ENCODE results near the gene DSCAML1.

DSCAML1 gene

DNA sequence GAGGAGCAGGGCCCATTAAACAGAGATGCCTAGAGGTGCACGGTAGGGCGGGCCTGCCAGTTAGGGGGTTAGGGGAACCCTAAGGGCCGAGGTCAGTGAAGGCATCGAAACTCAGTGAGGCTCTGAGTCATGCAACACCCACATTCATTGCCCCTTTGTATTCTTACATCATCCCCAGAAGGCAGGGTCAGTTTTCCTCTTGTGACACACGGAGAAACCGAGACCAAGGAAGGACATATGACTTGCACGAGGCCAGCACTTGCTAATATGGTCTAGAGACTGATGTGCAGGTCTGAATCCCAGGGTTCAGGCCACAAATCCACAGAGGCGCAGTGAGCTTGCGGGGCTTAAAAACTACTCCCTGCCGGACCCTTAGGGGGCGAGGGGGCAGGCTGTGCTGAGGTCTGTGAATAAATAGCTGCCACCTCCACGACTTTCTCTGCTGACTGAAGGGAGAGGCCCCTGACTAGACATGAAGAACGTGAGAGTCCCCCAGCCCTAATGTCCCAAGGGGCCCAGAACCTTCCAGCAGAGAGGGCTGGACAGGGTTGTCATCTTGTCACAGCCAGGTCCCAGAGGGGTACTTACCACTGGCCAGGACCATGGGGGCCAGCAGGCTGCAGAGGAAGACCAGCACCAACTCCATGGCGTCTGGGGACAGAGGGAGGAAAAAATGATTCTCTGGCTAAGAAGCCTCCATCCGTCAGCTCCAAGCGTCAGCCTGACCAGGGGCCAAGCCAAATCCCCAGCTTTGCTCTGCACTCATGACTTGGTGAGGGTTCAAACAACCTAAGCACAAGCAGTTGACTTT lies 45.3 kb upstream of the DSCAML1 start:
- TF ChIP-seq ZNF70 (CRISPR knock-in tag; IDR thresholded peaks at IDR 0.05), result no peak
- no peak for TF ChIP-seq PPARA (CRISPR knock-in tag; IDR thresholded peaks at IDR 0.05; ENCODE audit: borderline replicate concordance)
- no peak for TF ChIP-seq ZC3H10 (CRISPR knock-in tag; IDR thresholded peaks at IDR 0.05)
- no peak for TF ChIP-seq ZNF8 (CRISPR knock-in tag; IDR thresholded peaks at IDR 0.05)
- TF ChIP-seq, protein P1, sequence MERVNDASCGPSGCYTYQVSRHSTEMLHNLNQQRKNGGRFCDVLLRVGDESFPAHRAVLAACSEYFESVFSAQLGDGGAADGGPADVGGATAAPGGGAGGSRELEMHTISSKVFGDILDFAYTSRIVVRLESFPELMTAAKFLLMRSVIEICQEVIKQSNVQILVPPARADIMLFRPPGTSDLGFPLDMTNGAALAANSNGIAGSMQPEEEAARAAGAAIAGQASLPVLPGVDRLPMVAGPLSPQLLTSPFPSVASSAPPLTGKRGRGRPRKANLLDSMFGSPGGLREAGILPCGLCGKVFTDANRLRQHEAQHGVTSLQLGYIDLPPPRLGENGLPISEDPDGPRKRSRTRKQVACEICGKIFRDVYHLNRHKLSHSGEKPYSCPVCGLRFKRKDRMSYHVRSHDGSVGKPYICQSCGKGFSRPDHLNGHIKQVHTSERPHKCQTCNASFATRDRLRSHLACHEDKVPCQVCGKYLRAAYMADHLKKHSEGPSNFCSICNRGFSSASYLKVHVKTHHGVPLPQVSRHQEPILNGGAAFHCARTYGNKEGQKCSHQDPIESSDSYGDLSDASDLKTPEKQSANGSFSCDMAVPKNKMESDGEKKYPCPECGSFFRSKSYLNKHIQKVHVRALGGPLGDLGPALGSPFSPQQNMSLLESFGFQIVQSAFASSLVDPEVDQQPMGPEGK (CRISPR knock-in tag; IDR thresholded peaks at IDR 0.05; ENCODE audit: borderline replicate concordance), result no peak
- no peak for TF ChIP-seq OSR1 (CRISPR knock-in tag; IDR thresholded peaks at IDR 0.05)
- no peak for TF ChIP-seq CSDC2 (CRISPR knock-in tag; IDR thresholded peaks at IDR 0.05)
- no peak for TF ChIP-seq ARNTL (CRISPR knock-in tag; IDR thresholded peaks at IDR 0.05; ENCODE audit: borderline replicate concordance, low read depth)
- TF ChIP-seq RARB (CRISPR knock-in tag; IDR thresholded peaks at IDR 0.05), result no peak
- TF ChIP-seq, protein P2, sequence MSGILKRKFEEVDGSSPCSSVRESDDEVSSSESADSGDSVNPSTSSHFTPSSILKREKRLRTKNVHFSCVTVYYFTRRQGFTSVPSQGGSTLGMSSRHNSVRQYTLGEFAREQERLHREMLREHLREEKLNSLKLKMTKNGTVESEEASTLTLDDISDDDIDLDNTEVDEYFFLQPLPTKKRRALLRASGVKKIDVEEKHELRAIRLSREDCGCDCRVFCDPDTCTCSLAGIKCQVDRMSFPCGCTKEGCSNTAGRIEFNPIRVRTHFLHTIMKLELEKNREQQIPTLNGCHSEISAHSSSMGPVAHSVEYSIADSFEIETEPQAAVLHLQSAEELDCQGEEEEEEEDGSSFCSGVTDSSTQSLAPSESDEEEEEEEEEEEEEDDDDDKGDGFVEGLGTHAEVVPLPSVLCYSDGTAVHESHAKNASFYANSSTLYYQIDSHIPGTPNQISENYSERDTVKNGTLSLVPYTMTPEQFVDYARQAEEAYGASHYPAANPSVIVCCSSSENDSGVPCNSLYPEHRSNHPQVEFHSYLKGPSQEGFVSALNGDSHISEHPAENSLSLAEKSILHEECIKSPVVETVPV (CRISPR knock-in tag; IDR thresholded peaks at IDR 0.05), result no peak
- no peak for TF ChIP-seq ZFP3 (CRISPR knock-in tag; IDR thresholded peaks at IDR 0.05)
- no peak for TF ChIP-seq GLIS3 (CRISPR knock-in tag; IDR thresholded peaks at IDR 0.05)
- TF ChIP-seq, protein P3, sequence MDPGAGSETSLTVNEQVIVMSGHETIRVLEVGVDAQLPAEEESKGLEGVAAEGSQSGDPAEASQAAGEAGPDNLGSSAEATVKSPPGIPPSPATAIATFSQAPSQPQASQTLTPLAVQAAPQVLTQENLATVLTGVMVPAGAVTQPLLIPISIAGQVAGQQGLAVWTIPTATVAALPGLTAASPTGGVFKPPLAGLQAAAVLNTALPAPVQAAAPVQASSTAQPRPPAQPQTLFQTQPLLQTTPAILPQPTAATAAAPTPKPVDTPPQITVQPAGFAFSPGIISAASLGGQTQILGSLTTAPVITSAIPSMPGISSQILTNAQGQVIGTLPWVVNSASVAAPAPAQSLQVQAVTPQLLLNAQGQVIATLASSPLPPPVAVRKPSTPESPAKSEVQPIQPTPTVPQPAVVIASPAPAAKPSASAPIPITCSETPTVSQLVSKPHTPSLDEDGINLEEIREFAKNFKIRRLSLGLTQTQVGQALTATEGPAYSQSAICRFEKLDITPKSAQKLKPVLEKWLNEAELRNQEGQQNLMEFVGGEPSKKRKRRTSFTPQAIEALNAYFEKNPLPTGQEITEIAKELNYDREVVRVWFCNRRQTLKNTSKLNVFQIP (CRISPR knock-in tag; IDR thresholded peaks at IDR 0.05; ENCODE audit: borderline replicate concordance, low read depth), result no peak
- no peak for ATAC-seq

DNA sequence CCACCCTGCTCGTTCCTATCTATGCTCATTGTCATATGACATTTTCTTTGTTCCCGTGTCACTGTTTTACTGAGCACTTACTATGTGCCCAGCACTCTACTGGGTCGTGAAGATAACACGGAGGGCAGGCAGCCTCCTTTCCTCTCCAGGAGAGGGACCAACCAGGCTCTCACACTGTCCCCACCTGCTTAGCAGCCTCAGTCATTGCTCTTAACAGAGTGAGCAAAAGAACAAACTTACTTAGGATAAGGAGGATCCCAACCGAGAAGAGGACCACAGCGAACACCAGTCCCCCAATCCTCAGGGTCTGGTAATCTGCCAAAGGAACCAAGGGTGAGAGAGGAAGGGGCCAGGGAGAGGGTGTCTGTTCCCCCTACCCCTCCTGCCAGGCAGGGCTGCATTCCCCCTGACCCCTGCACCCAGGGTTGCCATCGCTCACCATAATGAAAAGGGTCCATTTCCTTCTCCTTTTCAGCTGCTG lies 44.6 kb upstream of the DSCAML1 start:
- no peak for TF ChIP-seq TOX (CRISPR knock-in tag; IDR thresholded peaks at IDR 0.05; ENCODE audit: borderline replicate concordance)
- no peak for TF ChIP-seq CSDC2 (CRISPR knock-in tag; IDR thresholded peaks at IDR 0.05)
- TF ChIP-seq ZFP30 (CRISPR knock-in tag; IDR thresholded peaks at IDR 0.05), result no peak
- no peak for TF ChIP-seq ZNF70 (CRISPR knock-in tag; IDR thresholded peaks at IDR 0.05)
- TF ChIP-seq, protein P3 (CRISPR knock-in tag; IDR thresholded peaks at IDR 0.05; ENCODE audit: borderline replicate concordance, low read depth), result no peak
- TF ChIP-seq RARB (CRISPR knock-in tag; IDR thresholded peaks at IDR 0.05), result no peak
- TF ChIP-seq, protein P2 (CRISPR knock-in tag; IDR thresholded peaks at IDR 0.05), result no peak
- TF ChIP-seq ZNF8 (CRISPR knock-in tag; IDR thresholded peaks at IDR 0.05), result no peak
- TF ChIP-seq, protein P4, sequence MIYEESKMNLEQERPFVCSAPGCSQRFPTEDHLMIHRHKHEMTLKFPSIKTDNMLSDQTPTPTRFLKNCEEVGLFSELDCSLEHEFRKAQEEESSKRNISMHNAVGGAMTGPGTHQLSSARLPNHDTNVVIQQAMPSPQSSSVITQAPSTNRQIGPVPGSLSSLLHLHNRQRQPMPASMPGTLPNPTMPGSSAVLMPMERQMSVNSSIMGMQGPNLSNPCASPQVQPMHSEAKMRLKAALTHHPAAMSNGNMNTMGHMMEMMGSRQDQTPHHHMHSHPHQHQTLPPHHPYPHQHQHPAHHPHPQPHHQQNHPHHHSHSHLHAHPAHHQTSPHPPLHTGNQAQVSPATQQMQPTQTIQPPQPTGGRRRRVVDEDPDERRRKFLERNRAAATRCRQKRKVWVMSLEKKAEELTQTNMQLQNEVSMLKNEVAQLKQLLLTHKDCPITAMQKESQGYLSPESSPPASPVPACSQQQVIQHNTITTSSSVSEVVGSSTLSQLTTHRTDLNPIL (CRISPR knock-in tag; IDR thresholded peaks at IDR 0.05; ENCODE audit: low read depth), result no peak
- TF ChIP-seq BACH2 (CRISPR knock-in tag; IDR thresholded peaks at IDR 0.05; ENCODE audit: borderline replicate concordance), result no peak
- TF ChIP-seq TCF4 (CRISPR knock-in tag; IDR thresholded peaks at IDR 0.05; ENCODE audit: borderline replicate concordance), result no peak
- TF ChIP-seq GLIS3 (CRISPR knock-in tag; IDR thresholded peaks at IDR 0.05), result no peak
- no peak for TF ChIP-seq ZC3H10 (CRISPR knock-in tag; IDR thresholded peaks at IDR 0.05)
- TF ChIP-seq OSR1 (CRISPR knock-in tag; IDR thresholded peaks at IDR 0.05), result no peak
- TF ChIP-seq, protein P5, sequence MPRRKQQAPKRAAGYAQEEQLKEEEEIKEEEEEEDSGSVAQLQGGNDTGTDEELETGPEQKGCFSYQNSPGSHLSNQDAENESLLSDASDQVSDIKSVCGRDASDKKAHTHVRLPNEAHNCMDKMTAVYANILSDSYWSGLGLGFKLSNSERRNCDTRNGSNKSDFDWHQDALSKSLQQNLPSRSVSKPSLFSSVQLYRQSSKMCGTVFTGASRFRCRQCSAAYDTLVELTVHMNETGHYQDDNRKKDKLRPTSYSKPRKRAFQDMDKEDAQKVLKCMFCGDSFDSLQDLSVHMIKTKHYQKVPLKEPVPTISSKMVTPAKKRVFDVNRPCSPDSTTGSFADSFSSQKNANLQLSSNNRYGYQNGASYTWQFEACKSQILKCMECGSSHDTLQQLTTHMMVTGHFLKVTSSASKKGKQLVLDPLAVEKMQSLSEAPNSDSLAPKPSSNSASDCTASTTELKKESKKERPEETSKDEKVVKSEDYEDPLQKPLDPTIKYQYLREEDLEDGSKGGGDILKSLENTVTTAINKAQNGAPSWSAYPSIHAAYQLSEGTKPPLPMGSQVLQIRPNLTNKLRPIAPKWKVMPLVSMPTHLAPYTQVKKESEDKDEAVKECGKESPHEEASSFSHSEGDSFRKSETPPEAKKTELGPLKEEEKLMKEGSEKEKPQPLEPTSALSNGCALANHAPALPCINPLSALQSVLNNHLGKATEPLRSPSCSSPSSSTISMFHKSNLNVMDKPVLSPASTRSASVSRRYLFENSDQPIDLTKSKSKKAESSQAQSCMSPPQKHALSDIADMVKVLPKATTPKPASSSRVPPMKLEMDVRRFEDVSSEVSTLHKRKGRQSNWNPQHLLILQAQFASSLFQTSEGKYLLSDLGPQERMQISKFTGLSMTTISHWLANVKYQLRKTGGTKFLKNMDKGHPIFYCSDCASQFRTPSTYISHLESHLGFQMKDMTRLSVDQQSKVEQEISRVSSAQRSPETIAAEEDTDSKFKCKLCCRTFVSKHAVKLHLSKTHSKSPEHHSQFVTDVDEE (CRISPR knock-in tag; IDR thresholded peaks at IDR 0.05), result no peak
- TF ChIP-seq ARNTL (CRISPR knock-in tag; IDR thresholded peaks at IDR 0.05; ENCODE audit: borderline replicate concordance, low read depth), result no peak
- TF ChIP-seq, protein P1 (CRISPR knock-in tag; IDR thresholded peaks at IDR 0.05; ENCODE audit: borderline replicate concordance), result no peak
- TF ChIP-seq ZNF565 (CRISPR knock-in tag; conservative IDR thresholded peaks at IDR 0.05; ENCODE audit: low read depth), result no peak
- ATAC-seq, result no peak

Data from SK-N-SH treated with all-trans-retinoic acid at 6 μM for 48 hours (cell line).